Lower leg skin (tissue), 3 donors: ENCODE measurements around the gene CTNNA2.

Experiments used
- POLR2A ChIP-seq, 2 donors: fragments of 450-650 bp; IDR thresholded peaks; one replicate each; pipeline ENCODE4 v1.6.1; 2016 to 2017; ENCODE audit warnings: antibody characterized with exemption in 2 of 2, mild to moderate bottlenecking in 1 of 2, moderate library complexity in 1 of 2
- TF ChIP-seq, protein P1 (sequence below), 3 donors: fragments of 450-650 bp; IDR thresholded peaks; one replicate each; pipeline ENCODE4 v1.5.1; 2016; ENCODE audit warnings: antibody characterized with exemption in 3 of 3, mild to moderate bottlenecking in 3 of 3, moderate library complexity in 2 of 3

DNA sequence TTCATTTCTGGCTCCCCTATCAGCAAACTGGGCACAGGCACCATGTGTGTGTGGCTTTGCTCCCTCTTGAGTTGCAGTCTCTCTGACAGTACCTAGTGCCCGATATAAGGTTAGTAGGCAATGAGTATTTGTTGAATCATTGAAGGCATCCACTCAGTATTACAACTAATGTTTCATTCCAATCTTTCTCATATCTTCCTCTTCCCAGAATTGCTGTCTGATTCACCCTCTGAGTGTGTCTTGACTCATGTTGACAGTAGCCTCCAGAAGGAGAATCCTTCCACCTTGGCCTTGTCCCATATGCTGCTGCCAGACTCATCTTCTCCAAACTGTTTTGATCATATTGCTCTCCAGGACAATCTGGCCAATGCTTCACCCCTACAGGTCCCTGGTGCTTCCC is 589.2 kb downstream of the CTNNA2 start:
- TF ChIP-seq, protein P1, sequence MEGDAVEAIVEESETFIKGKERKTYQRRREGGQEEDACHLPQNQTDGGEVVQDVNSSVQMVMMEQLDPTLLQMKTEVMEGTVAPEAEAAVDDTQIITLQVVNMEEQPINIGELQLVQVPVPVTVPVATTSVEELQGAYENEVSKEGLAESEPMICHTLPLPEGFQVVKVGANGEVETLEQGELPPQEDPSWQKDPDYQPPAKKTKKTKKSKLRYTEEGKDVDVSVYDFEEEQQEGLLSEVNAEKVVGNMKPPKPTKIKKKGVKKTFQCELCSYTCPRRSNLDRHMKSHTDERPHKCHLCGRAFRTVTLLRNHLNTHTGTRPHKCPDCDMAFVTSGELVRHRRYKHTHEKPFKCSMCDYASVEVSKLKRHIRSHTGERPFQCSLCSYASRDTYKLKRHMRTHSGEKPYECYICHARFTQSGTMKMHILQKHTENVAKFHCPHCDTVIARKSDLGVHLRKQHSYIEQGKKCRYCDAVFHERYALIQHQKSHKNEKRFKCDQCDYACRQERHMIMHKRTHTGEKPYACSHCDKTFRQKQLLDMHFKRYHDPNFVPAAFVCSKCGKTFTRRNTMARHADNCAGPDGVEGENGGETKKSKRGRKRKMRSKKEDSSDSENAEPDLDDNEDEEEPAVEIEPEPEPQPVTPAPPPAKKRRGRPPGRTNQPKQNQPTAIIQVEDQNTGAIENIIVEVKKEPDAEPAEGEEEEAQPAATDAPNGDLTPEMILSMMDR (IDR thresholded peaks at IDR 0.05): no peak
- no peak for TF ChIP-seq POLR2A (IDR thresholded peaks at IDR 0.05)
